ENCODE data around the gene BICD1.

Gene BICD1

DNA sequence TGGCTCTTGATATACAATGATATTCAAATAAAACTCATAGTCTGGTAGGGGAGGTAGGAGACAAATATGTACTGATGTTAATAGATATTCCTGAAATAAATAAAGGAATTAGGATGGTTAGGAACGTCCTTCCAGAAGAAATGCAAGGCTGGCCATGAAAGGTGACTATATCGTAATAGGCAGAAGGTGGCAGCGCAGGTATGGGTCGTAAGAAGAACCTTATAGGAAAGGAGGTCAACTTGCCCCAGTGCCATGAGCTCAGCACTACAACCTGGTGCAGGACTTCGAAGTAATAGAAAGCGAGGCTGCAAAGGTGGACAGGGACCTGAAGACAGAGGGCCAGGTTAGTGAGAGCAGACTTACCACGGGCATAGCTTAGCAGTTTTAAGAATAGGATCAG lies 237.4 kb downstream of the BICD1 start:
- no peak for DNase-seq (ENCODE audit: low read depth in 2 of 2)

DNA sequence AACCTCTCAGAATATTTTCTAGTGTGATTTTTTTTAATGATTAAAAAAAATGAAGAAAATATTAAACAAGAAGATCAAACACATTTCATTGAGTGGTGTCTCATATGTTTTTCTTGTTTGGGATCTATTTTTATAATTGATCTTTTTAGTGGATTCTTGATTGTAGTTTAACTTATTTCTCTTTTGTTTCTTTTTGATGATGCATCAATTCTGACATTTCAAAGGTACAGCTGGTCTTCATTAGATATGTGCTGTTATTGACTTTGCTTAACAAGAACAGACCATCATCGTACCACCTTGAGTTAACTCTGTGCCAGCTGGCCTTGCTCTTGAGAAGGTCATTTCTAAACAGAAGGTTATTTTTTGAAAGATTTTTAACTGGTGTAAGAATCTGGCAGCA lies 246.9 kb downstream of the BICD1 start:
- DNase-seq (ENCODE audit: low read depth in 2 of 2): no peak

DNA sequence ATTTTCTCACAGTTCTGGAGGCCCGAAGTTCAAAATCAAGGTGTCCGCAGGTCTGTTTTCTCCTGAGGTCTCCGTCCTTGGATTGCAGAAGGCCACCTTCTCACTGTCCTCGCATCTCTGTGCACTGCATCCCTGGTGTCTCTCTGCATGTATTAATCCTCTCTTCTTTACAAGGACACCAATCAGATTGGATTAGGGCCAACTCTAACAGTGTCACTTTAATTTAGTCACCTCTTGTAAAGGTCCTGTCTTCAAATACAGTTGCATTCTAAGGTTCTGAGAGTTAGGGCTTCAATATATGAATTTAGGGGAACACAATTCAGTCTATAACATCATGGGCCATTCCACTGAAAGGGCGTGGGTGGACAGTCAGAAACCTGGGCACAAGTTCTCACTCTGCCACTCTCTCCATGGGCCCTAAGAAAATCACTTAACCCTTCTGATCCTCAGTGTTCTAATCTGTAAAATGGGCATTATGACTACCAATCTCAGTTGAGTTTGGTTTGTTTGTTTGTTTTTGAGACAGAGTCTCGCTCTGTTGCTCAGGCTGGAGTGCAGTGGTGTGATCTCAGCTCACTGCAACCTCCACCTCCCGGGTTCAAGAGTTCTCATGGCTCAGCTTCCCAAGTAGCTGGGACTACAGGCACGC lies 251.1 kb downstream of the BICD1 start:
- DNase-seq (ENCODE audit: low read depth in 2 of 2): no peak

DNA sequence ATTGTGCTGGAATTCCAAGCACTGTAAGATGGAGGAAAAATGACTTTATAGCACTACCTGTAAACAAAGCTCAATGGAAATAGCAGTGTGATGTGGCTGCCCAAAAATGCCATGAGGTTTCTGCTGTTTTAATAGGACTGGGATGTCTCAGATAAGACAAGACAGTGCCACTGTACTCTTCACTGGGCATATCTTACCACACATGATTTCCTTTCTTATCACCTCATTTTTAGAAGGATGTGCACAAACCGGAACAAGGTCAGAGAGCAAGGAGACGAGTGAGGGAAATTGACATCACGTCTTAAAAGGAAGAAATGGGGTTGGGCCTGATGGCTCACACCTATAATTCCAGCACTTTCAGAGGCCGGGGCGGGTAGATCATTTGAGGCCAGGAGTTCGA lies 254.3 kb downstream of the BICD1 start:
- DNase-seq (ENCODE audit: low read depth in 2 of 2): no peak

DNA sequence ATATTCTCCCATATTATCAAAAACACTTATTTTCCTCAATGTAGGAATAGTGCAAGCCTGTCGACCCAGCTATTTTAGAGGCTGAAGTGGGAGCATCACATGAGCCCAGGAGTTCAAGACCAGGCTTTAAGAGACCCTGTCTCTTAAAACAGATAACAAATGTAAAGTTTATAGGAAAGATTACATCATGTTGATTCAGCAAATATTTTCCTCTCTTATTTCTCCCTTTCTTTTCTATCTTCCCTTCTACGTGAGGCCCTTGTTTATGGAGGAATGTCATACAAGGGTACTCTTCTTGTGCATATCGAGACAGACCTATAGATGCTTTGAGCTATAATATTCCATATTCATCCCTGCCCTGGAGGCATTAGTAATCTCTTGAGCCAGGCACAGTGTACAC lies 256.2 kb downstream of the BICD1 start:
- no peak for DNase-seq (ENCODE audit: low read depth in 2 of 2)

DNA sequence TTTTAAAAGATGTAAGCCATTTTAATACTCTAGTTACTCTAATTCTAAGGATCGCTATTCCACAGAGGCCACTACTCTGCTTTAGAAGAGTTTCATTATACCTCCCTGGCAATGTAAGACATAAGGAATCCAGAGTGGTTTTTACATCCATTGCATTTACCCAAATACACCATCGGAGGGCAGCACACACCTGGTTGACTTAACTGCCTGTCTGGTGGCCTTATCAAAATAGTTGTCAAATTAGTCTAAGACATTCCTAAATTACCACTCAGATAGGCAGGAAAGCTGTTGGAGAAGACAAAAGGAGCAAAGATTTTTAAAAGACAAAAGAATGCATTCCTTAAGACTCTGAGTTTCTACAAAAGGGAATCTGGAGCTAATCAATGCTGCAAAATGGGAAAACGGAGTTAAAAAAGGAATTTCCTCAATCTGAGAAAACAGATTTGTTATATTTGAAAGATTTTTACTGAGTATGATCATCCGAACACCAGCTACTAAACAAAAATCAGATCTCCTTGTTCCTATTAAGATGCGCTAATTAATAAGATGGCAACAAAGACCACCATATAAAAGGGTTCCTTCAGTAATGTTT lies 258.9 kb downstream of the BICD1 start:
- no peak for DNase-seq (ENCODE audit: low read depth in 2 of 2)

DNA sequence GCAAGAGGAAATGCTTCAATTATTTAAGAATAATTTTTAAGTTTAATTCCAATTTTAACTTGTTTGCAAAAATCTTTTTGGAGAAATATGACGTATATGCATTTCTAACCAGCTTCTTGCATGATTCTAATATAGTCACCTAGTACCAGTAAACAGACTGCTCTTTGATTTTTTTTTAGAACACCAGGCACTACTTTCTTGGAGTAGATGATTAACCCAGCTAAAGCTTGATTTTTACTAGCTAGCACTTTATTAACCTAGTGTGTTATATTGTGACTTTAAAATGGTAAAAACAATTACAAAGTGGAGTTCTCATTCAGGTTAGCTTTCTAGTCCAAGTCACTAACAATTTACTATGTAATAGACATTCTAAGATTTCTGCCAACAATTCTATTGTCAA lies 260.1 kb downstream of the BICD1 start:
- no peak for DNase-seq (ENCODE audit: low read depth in 2 of 2)

DNA sequence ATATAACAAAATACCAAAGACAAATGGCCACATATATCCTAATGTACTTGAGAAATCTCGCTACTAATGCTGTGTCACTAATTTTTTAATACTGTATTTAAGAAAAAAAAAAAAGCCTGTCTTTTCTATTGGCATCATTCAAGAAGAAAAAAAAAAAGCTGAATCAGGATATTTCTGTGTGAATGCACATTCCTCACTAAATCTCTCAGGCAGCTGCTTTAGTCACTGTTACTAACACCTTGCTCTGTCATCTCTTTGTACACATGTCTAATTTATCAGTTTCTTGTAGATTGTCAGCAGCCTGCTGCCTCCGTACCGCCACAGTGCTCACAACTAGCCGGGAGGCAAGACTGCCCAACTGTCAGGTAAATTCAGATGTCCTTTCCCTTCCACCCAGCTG lies 260.7 kb downstream of the BICD1 start:
- no peak for DNase-seq (ENCODE audit: low read depth in 2 of 2)

DNA sequence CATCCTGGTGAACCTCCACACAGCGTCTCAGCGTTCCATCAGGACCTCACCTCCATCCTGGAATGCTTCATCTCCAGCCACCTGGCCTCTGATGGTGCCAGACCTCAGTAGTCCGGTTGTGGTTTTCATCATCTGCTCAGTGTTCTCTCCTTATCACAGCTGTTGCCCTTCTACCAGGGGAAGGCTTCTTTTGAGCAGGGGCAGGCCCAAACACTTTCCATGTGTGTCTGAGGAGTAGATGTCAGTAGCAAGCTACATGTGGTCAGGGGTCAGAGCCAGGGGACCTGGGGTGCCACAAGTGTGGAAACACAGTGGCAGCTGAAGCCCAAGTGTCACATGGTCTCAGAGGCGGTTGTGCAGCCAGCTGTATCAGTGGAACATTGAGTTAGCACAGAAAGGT lies 262.6 kb downstream of the BICD1 start:
- no peak for DNase-seq (ENCODE audit: low read depth in 2 of 2)

DNA sequence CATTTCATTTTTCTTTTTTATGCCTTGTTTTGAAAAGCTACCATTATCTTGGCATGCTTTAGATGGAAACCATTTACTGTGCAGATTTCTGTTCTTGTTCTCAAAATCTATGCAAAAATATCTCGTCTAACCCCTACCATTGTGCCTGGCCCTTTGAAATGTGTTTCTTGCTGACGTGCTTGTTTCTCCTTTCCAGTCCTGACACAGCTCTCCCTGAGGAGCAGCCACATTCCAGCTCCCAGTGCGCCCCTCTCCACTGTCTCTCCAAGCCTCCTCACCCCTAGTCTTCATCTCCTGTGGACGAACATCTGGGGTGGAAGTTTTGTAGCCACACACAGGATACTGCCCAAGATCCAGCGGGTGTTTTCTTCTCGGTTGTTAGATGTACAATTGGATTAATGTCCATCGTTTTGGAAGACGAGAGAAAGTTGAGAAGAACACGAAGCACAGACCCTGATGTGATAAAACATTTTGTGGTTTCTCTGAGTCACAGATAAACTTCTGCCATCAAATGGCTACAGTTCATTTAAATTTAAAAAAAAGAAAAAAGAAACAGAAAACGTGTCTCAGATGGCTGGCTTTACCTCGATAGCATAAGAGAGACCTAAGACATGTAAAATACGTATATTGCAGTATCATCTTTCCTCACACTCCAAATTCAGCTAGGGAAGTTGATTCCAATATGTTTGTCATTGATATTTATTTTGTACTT lies 270.9 kb downstream of the BICD1 start:
- DNase-seq (ENCODE audit: low read depth in 2 of 2): no peak

DNA sequence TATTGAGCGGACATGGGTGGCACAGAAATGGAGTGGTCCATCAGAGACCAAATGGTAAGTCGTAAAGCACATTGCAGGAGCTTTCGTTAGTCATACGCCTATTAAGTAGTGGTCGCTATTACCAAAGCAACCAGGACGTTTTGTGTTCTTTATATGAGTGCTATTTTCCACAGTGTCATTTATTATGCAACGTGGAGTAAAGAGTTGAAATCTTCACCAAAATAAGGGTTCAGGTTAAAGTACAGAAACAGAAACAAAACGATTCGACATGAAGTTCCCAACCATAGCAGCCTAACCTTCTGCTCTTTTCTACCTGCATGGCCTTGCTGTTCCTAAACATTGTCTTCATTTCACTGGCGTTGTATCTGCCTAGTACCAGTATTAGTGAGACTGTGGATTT lies 272.6 kb downstream of the BICD1 start:
- no peak for DNase-seq (ENCODE audit: low read depth in 2 of 2)

DNA sequence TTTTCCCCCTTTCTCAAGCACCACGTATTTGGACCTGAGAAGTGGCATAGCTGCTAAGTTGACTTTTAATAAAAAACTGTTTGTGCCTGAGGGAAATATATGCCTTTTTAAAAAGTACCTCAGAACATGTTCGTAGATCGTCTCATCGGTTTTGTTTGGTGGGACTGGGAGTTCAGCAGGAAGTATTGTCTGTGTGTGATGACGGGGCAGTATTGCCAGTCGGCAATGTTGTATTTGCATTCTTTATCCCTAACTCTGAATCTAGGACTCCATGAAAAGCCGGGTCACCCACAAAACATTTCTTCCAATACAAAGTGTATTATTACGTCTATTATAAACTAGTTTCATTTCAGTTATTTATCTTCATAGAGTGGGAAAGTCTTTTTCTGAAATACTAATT lies 273.0 kb downstream of the BICD1 start:
- no peak for DNase-seq (ENCODE audit: low read depth in 2 of 2)

DNA sequence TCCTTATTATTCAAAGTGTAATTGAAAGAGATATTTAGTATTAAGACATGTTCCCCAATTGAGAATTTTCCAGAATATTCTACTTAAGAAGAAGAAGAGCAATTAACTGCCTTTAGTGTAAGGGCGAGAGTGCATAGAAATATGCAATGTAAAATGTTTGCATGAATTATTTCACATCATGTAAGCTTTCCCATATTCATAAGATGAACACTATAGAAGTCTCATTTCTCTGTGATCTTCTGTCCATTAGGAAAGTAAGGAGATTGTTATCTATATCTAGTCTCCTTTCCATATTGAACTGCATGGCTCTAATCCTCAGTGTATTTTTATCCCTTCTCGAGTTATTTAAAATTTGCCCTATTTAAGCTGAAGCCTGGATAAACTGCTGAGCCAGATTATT lies 275.6 kb downstream of the BICD1 start:
- DNase-seq (ENCODE audit: low read depth in 2 of 2): no peak

DNA sequence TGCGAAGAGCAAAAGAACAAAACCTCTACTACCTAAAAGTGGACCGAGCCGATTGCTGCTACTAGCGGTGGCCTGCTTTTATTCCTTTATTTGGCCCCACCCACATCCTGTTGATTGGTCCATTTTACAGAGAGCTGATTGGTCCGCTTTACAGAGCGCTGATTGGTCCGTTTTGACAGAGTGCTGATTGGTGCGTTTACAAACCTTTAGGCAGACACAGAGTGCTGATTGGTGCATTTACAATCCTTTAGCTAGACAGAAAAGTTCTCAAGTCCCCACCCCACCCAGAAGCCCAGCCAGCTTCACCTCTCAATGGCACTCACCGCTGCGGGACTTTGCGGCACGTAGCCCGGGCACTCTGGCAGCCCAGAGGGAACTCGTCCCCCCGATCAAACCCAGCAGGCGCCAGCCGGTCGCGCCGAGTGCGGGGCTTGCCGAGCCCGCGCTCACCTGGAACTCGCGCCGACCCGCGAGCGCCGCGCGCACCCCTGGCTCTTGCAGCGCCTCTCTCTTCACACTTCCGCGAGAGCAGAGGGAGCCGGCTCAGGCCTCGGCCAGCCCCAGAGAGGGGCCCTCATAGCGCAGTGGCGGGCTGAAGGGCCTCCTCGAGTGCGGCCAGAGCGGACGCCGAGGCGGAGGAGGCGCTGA lies 284.0 kb downstream of the BICD1 start:
- no peak for DNase-seq (ENCODE audit: low read depth in 2 of 2)

DNA sequence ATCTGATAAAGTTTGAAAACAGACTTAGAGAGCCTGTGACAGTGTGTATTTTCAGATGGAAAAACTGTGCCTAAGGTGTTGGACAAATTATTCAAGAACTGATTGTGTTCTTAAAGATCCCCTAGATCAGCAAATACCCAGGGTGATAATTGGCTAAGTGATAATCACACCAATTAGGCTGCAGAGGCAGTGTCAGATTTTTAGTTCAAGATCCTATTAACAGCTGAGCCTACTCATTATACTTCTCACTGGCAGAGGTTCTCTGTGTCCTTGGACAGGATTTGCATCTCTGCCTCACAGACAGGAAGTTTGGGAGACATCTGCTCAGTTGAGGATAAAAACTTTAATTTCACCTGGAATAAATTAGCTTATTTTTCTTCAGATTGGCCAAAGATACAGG lies 288.4 kb downstream of the BICD1 start:
- DNase-seq (ENCODE audit: low read depth in 2 of 2): no peak

DNA sequence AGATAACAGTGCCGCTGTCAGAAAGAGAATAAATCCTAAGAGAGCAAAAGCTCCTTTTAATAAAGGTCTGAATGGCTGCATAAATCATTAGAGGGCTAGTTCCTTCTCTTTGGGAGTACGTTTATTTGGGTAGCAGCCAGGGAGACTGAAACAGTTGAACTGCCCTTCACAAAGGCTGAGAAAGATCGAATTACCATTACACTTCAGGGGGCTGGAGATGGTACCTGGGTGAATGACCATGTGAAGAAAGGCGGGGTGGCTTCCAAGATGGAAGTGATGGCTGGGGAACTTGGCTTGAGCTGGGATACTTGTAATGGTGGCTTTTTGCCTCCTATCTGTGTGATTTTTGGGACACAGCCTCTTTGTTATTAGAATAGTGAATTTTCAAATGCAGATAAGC lies 291.0 kb downstream of the BICD1 start:
- DNase-seq (ENCODE audit: low read depth in 2 of 2): no peak

DNA sequence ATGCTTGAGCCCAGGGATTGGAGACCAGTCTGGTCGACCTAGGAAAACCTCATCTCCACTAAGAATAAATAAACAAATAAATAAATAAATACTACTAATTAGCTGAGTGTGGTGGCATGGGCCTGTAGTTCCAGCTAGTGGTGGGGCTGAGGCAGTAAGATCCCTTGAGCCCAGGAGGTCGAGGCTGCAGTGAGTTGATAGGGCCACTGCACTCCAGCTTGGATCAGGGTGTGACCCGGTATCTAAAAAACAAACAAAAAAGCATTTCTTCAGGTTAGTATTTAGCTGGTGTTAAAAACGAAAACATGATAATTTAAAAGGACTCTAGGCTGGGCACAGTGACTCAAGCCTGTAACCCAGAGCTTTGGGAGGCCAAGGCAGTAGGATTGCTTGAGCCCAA lies 291.5 kb downstream of the BICD1 start:
- DNase-seq (ENCODE audit: low read depth in 2 of 2): no peak

DNA sequence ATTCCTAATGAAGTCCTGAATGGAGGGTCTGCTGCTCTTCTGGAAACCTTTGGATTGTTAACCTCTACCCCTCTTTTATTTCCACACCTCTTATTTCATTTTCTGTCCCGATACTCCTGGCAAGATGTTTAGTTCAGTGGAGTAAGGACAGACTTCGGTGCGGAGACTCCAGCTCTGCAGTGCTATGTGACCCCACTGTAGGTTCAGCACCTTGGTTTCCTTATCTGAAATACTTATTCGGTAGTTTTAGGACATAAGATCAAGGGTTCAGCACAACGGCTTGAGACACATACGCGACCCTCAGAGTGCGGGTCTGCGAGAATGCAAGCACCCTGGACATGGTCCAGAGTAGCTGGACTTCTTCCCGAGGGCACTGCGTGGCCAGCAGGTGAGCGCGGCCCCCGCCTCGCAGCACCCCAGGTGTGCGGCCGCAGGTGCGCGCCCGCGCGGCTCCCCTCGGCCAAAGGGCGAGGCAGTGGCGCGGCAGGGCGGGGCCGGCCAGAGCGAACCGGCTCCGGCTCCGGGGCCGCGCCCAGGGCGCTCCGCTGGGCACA lies 292.2 kb downstream of the BICD1 start:
- no peak for DNase-seq (ENCODE audit: low read depth in 2 of 2)

DNA sequence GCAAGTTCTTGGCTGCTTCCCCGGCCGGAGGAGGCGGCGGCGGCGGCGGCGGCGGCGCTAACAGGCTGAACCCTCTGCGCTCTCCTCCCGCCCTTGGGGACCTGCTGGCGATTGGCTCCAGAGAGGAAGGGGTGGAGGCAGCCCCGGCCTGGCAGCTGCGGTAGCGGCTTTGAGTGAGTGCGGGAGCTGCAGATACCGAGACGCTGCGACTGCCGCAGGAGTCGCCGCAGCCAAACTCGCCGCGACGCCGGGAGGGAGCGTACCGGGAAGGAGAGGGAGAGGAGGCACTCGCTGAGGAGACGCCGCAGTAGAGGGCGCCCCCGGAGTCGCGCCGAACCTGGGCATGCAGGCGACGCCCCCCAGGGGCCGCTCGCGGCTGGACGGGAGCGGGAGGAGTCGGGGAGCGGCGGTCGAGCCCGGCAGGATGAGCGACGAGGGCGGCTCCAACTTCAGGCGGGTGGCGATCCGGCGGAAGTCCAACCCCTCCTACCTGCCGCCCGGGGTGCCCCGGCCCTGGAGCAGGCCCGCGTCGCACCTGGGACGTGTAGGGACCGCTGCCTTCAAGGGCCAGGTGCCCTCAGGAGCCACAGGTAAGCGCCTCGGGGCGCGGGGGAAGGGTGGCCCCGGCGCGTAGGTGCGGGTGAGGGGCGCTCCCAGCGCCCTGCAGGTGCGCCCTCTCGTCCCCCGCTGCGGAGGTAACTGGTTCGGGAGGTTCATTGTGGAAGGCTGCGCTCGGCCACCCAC lies 292.9 kb downstream of the BICD1 start, which contains the start of gene FGD4:
Gene FGD4, plus strand, starts transcription at position 189 of the 744 bp plus-strand sequence.
- DNase-seq (ENCODE audit: low read depth in 2 of 2): no peak

DNA sequence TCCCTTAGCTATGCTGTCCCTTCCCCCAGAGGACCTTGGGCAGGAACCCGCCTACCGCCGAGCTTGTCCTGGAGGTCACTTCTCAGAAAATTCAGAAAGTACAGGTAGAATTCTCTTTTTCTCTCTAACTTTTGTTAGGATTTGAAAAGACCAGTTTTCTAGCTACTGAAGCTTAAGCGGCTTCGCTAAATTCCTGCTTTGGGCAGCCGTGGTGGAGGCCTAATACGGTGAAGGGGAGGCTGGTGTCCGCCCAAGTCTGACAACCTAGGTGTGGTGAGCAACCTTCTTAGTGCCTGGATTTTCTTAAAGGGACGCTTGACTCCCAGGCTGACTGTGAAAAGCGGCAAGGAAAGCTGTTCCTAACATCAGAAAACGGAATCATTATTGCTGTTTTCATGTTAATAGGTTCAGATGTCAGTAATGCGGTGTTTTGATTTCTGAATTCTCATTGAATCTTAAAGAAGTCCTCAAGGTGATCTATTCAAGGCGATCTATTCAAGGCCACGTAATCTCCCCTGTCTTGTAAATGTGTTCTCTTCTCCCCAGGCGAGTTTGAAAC lies 293.5 kb downstream of the BICD1 start:
- DNase-seq (ENCODE audit: low read depth in 2 of 2): no peak

DNA sequence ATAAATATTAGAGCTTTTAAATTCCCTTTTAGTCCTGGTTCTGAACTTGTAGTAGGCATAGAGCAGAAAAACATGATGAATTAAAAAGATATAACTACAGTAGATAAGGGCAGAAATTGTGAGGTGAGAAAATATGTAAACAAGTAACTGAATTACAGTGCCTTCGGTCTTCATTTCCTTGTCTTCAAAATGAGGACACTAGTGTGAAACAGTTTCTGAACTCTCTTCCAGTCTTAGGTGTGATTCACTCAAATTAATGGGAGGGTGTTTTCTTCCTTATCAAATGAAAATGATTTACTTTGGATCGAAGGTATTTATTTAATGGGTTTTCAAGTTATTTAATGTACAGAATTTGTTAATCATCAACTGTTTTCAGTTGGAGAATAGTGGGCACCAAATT lies 294.2 kb downstream of the BICD1 start:
- DNase-seq (ENCODE audit: low read depth in 2 of 2): no peak

DNA sequence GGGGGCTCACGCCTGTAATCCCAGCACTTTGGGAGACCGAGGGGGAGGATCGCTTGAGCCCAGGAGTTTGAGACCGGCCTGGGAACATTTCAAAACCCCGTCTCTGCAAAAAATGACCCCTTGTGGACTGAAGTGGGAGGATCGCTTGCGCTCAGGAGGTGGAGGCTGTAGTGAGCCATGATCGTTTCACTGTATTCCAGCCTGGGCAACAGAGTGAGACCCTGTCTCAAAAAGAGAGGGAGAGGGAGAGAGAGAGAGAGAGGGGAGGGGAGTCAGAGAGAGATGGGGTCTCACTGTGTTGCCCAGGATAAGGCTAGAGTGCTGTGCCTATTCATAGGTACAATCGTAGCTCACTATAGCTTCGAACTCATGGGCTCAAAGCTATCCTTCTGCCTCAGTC lies 295.5 kb downstream of the BICD1 start:
- DNase-seq (ENCODE audit: low read depth in 2 of 2): no peak

All from activated CD8-positive, alpha-beta memory T cell treated with anti-CD3 and anti-CD28 coated beads for 4 hours (primary cell).